Neural progenitor cell (in vitro differentiated cells): ENCODE measurements around the gene LMO1.

ENCODE experiments used
- EZH2 ChIP-seq: fragments of 200-600 bp; sonication (generic); IDR thresholded peaks from 2 replicates; pipeline ENCODE4 v1.6.1; 2017; ENCODE audit warnings: antibody characterized with exemption, mild to moderate bottlenecking, moderate library complexity
- EZH2phosphoT487 ChIP-seq: fragments of 200-600 bp; sonication (generic); IDR thresholded peaks from 2 replicates; pipeline ENCODE4 v1.6.1; 2017; ENCODE audit warnings: antibody characterized with exemption
- TF ChIP-seq, protein P1 (sequence below): fragments of 200-600 bp; sonication (generic); IDR thresholded peaks from 2 replicates; pipeline ENCODE4 v1.5.1; 2017; ENCODE audit warnings: antibody characterized with exemption, mild to moderate bottlenecking

DNA sequence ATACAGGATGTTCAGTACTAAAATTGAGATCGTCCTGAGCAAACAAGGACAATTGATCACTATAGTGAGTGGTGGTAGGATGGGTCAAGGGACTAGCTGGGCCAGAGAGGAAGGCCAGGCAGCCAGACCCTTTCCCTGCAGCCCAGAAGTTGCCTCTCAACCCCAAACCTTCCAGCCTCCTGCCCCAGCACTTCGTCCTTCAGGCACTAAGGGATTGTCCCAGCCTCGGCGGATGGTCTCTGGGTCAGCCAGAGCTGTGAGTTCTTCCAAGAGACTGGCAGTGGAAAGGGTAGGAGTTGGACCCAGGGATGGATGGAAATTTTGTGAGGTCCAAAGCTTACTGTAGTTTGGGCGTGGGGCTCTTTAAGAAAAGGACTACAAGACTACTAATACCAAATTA, 3.6 kb upstream of the LMO1 start:
- TF ChIP-seq, protein P1, sequence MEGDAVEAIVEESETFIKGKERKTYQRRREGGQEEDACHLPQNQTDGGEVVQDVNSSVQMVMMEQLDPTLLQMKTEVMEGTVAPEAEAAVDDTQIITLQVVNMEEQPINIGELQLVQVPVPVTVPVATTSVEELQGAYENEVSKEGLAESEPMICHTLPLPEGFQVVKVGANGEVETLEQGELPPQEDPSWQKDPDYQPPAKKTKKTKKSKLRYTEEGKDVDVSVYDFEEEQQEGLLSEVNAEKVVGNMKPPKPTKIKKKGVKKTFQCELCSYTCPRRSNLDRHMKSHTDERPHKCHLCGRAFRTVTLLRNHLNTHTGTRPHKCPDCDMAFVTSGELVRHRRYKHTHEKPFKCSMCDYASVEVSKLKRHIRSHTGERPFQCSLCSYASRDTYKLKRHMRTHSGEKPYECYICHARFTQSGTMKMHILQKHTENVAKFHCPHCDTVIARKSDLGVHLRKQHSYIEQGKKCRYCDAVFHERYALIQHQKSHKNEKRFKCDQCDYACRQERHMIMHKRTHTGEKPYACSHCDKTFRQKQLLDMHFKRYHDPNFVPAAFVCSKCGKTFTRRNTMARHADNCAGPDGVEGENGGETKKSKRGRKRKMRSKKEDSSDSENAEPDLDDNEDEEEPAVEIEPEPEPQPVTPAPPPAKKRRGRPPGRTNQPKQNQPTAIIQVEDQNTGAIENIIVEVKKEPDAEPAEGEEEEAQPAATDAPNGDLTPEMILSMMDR, result no peak
- TF ChIP-seq EZH2 (no peak), EZH2phosphoT487 (no peak)
